GM21515 (cell line): Measurements from ENCODE around the gene PEPD.

ENCODE experiments used
- ATAC-seq: cut with Tn5 transposase; IDR thresholded peaks from one replicate; pipeline ENCODE4 v1.9.1; 2021; ENCODE audit not compliant: unreplicated experiment

Gene PEPD

GRCh38 chr19:33427801-33428626 lies 93.6 kb downstream of the PEPD start:
- no peak for ATAC-seq

- no peak for ATAC-seq
Measured at GRCh38 chr19:33426621-33427361, 94.8 kb downstream of the PEPD start.

- ATAC-seq = no peak
Measured at GRCh38 chr19:33424181-33424580, 97.4 kb downstream of the PEPD start.

GRCh38 chr19:33422369-33423180 lies 99.0 kb downstream of the PEPD start:
- no peak for ATAC-seq

- no peak for ATAC-seq
Measured at GRCh38 chr19:33421368-33421767, 100.2 kb downstream of the PEPD start.

GRCh38 chr19:33420821-33421220 lies 100.8 kb downstream of the PEPD start:
- ATAC-seq = no peak

- ATAC-seq = no peak
Measured at GRCh38 chr19:33419788-33420130, 101.8 kb downstream of the PEPD start.

- ATAC-seq = no peak
Measured at GRCh38 chr19:33418871-33419787, 102.5 kb downstream of the PEPD start.

- no peak for ATAC-seq
Measured at GRCh38 chr19:33418461-33418860, 103.1 kb downstream of the PEPD start.

GRCh38 chr19:33417751-33418150 lies 103.8 kb downstream of the PEPD start:
- no peak for ATAC-seq

- ATAC-seq = no peak
Measured at GRCh38 chr19:33416307-33417215, 105.0 kb downstream of the PEPD start.

- ATAC-seq = no peak
Measured at GRCh38 chr19:33414667-33415605, 106.7 kb downstream of the PEPD start.

- no peak for ATAC-seq
Measured at GRCh38 chr19:33413868-33414666, 107.5 kb downstream of the PEPD start.

GRCh38 chr19:33413426-33413725 lies 108.2 kb downstream of the PEPD start:
- no peak for ATAC-seq

- ATAC-seq = no peak
Measured at GRCh38 chr19:33412601-33413425, 108.8 kb downstream of the PEPD start.

- no peak for ATAC-seq
Measured at GRCh38 chr19:33411621-33412180, 109.9 kb downstream of the PEPD start.
